Muscle of back (tissue), 13 donors: ENCODE data around the gene PCDH15. TPM values are rescaled to one million over a fixed set of nuclear protein-coding genes. Genes with fewer than 3 reads are reported as not detected.

ENCODE experiments used
- DNase-seq, 3 donors: peaks; one replicate each; pipeline versions ENCODE4 v3.0.0 to v3.0.0-alpha.2; 2013
- long read RNA-seq, 9 donors: transcript quantifications; one replicate each; lab custom pipeline, GENCODE V29; 2026
- polyA plus RNA-seq, 10 donors: library from polyadenylated mRNA; unstranded; fragments of 120-200 nt; gene quantifications; one replicate each; pipeline ENCODE4 v1.2.1, GENCODE V29; 2013; ENCODE audit not compliant: insufficient read length in 10 of 10

The PCDH15 gene
- polyA plus RNA-seq = under 1 TPM; 0.07 to 0.94 (median 0.33) TPM
- long read RNA-seq, donor 1 = 0 reads
- long read RNA-seq, donor 2 = 0 reads
- long read RNA-seq, donor 3 = 0 reads
- long read RNA-seq, donor 4 = 0 reads
- long read RNA-seq, donor 5 = 0 reads
- long read RNA-seq, donor 6 = 0 reads
- long read RNA-seq, donor 7 = 0 reads
- long read RNA-seq, donor 8 = 0 reads
- long read RNA-seq, donor 9 = 0 reads

- peak; percentile 40 to 67 (median 51) for DNase-seq
These were observed at the start of gene PCDH15 for GRCh38 chr10:54800741-54801421. Gene PCDH15, minus strand, starts transcription at chr10:54801231. Its CDS starts 136,969 bp downstream, at chr10:54664262.

- DNase-seq = no peak
These were observed 42.9 kb upstream of the PCDH15 start for GRCh38 chr10:54843932-54844331.

- DNase-seq = peak in 1 of 3 donors; percentile 3
These were observed 42.1 kb upstream of the PCDH15 start for GRCh38 chr10:54843085-54843646.

- DNase-seq = no peak
These were observed 36.4 kb upstream of the PCDH15 start for GRCh38 chr10:54837479-54837878.

- no peak for DNase-seq
These were observed 32.0 kb upstream of the PCDH15 start for GRCh38 chr10:54833029-54833428.

GRCh38 chr10:54826994-54827560 lies 26.0 kb upstream of the PCDH15 start:
- peak in 1 of 3 donors; percentile 26 for DNase-seq

GRCh38 chr10:54815583-54815982 lies 14.6 kb upstream of the PCDH15 start:
- no peak for DNase-seq

GRCh38 chr10:54808186-54808935 lies 7.3 kb upstream of the PCDH15 start:
- peak in 1 of 3 donors; percentile 12 for DNase-seq

GRCh38 chr10:54799506-54799905 lies 1.5 kb downstream of the PCDH15 start:
- DNase-seq = no peak

GRCh38 chr10:54797636-54798321 lies 3.3 kb downstream of the PCDH15 start:
- DNase-seq = peak in 1 of 3 donors; percentile 38

- no peak for DNase-seq
These were observed 4.2 kb downstream of the PCDH15 start for GRCh38 chr10:54796881-54797280.

GRCh38 chr10:54776622-54777021 lies 24.4 kb downstream of the PCDH15 start:
- no peak for DNase-seq

- DNase-seq = no peak
These were observed 28.4 kb downstream of the PCDH15 start for GRCh38 chr10:54772468-54773122.

- no peak for DNase-seq
These were observed 32.0 kb downstream of the PCDH15 start for GRCh38 chr10:54769051-54769450.

- no peak for DNase-seq
These were observed 42.2 kb downstream of the PCDH15 start for GRCh38 chr10:54758791-54759190.

- no peak for DNase-seq
These were observed 51.4 kb downstream of the PCDH15 start for GRCh38 chr10:54749623-54750022.

- no peak for DNase-seq
These were observed 55.6 kb downstream of the PCDH15 start for GRCh38 chr10:54745436-54745835.

GRCh38 chr10:54742416-54742815 lies 58.6 kb downstream of the PCDH15 start:
- no peak for DNase-seq

GRCh38 chr10:54728511-54728910 lies 72.5 kb downstream of the PCDH15 start:
- no peak for DNase-seq

GRCh38 chr10:54722075-54722474 lies 79.0 kb downstream of the PCDH15 start:
- no peak for DNase-seq

GRCh38 chr10:54710918-54711317 lies 90.1 kb downstream of the PCDH15 start:
- no peak for DNase-seq
